HG03139 (cell line): ENCODE measurements around the gene KRTAP10-10.
"Not testable (repeated sequence)": the region's sequence is repeated elsewhere in the genome, so short reads cannot be mapped to it uniquely, and the experiment has no call there.

ENCODE experiments used
- ATAC-seq: cut with Tn5 transposase; IDR thresholded peaks from one replicate; pipeline ENCODE4 v1.9.1; 2021; ENCODE audit not compliant: unreplicated experiment

Gene KRTAP10-10

GRCh38 chr21:44602463-44602850 is 34.7 kb upstream of the KRTAP10-10 start:
- ATAC-seq, result no peak

GRCh38 chr21:44603109-44603875 is 33.9 kb upstream of the KRTAP10-10 start:
- no peak for ATAC-seq

DNA sequence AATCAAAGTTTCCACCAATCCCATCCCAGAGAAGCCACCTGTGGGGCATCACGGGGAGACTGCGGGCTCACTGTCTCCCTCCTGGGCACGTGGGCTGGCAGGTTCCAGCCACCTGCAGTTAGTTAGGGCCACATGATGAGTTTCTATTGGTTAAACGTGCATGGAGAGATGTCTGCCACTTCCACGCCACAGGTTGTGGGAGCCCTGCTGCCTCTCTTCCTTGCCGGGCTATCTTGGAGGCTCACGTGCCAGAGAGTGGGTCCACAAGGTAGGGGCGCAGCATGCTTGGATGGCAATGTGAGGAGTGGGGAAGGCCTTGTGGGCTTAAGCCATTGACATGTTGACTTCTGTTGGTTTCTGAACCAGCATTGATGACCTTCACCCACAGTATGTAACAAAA is 33.2 kb upstream of the KRTAP10-10 start:
- ATAC-seq, result no peak

- no peak for ATAC-seq
Observed at GRCh38 chr21:44606495-44606894, 30.7 kb upstream of the KRTAP10-10 start.

- ATAC-seq, result no peak
Observed at GRCh38 chr21:44609193-44609592, 28.0 kb upstream of the KRTAP10-10 start.

DNA sequence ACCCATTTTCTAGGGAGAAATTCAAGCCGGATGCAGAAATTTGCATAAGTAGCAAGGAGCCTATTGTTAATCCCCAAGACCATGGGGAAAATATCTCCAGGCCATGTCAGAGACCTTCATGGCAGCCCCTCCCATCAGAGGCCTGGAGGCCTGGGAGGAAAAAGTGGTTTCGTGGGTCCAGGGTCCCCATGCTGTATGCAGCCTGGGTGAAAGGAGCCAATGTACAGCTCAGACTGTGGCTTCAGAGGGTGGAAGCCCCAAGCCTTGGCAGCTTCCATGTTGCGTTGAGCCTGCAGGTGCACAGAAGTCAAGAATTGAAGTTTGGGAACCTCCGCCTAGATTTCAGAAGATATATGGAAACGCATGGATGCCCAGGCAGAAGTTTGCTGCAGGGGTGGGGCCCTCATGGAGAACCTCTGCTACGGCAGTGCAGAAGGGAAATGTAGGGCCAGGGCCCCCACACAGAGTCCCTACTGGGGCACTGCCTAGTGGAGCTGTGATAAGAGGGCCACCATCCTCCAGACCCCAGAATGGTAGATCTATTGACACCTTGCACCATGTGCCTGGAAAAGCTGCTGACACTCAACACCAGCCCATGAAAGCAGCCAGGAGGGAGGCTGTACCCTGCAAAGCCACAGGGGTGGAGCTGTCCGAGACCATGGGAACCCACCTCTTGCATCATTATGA is 26.9 kb upstream of the KRTAP10-10 start:
- not testable (repeated sequence) for ATAC-seq

DNA sequence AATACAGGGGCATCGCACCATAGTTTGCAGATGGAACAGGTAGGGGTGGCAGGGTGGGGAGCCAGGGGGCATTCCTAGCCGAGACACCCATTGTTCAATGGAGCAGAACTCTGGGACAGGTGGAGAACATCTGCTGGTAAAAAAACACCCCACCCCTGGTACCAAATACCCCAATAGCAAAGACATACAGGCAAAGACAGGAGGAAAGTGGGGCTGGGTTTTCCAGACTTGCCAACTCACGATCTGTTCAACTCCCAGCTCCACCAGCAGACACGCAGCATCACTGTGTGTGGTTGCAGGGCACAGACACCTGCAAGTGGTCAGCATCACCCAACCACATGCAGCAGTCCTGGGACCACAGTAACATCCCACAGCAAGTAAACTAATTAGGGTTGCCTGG is 25.6 kb upstream of the KRTAP10-10 start:
- ATAC-seq, result no peak

GRCh38 chr21:44612029-44612486 is 25.1 kb upstream of the KRTAP10-10 start, which contains the start of gene KRTAP10-8:
TSS of gene KRTAP10-8 (plus strand) at chr21:44612079. CDS start at chr21:44612101, 22 bp downstream.
- no peak for ATAC-seq

DNA sequence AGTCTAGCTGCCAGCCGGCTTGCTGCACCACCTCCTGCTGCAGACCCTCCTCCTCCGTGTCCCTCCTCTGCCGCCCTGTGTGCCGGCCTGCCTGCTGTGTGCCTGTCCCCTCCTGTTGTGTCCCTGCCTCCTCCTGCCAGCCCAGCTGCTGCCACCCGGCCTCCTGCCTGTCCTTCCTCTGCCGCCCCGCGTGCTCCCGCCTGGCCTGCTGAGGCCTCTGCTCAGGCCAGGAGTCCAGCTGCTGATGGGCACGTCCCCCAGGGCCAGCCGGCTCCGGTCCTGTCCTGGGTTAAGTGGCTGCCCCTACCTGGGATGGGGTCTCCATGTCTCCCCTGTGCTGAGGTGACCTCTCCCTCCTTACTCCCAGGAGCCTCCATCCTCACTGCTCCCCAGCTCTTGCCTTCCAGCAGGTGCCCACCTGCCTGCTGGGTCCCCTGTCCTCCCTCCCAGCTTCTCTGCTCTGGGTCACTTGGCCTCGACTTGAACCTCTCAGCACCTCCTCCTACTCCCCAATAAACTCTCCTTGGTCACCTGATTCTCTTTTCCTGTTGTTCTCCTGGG is 24.4 kb upstream of the KRTAP10-10 start:
- no peak for ATAC-seq

DNA sequence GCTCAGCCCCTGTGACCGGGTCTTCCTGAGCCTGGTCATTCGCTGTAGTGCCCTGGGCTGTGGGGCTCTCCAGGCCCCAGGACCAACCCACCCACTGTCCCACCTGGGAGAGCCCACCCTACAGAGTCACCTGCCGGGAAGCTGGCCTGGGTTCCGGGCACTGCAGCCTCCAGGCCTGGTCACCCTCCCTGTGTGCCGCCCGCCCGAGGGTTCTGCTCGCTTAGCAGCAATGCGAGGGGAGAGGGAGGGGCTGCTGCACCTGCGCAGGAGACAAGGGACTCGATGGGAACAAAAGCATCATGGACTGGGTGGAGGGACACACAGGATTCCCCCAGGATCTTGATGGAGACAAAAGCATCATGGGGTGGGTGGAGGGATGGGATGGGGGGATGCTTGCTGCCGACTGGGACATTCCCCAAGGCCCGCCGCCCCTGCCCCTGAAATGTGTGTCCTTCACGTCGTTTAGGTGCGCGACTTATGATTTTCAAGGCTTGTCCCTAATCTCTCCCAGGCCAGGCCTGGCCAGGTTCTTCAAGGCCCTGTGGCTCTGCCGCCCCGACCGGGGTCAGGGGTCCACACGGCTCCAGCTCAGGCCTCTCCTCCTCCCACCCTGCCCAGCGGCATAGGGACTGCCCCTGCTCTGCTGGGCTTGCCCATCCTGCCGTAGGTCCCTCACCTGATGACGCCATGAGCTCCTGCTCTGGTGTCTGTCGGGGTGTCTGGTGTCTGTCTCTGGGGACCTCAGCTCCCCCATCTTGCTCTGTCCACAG is 23.6 kb upstream of the KRTAP10-10 start:
- no peak for ATAC-seq

GRCh38 chr21:44614161-44614631 is 23.0 kb upstream of the KRTAP10-10 start:
- ATAC-seq, result no peak

- ATAC-seq, result no peak
Observed at GRCh38 chr21:44614961-44615391, 22.2 kb upstream of the KRTAP10-10 start.

- no peak for ATAC-seq
Observed at GRCh38 chr21:44615466-44615865, 21.7 kb upstream of the KRTAP10-10 start.

- no peak for ATAC-seq
Observed at GRCh38 chr21:44615911-44616590, 21.1 kb upstream of the KRTAP10-10 start.

DNA sequence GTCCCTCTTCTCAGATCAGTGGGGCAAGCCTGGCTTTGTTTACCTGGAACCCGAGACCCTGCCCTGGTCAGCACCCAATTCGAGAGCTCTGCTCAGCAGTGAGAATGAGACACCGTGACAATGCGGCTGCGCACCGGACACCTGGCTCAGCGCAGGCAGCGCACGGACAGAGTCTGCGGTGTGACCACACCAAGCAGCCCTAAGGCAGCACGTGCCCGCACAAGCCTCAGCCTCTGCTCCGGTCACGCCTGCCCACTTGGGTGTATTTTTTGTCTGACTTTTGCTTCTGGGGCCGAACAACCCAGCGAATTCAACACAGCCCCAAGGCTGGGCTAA is 20.6 kb upstream of the KRTAP10-10 start:
- ATAC-seq, result no peak

DNA sequence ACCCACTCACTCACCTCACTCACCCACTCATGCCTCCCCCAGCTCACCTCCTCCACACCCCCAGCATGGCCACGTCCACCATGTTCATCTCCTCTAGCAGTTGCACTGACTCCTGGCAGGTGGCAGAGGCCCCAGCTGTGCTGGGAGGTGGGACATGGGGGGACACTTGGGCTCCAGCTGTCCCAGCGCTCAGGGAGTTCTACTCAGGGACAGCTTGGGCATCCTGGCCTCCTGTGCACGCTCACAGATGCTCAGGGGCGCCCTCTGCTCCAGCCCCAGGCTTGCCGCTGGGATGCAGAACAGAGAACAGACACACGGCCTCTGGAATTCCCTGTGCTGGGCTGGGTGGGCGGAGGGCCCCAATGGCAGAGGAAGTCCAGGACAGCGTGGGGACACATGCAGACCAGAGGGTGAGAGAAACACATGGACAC is 20.1 kb upstream of the KRTAP10-10 start:
- ATAC-seq, result no peak

DNA sequence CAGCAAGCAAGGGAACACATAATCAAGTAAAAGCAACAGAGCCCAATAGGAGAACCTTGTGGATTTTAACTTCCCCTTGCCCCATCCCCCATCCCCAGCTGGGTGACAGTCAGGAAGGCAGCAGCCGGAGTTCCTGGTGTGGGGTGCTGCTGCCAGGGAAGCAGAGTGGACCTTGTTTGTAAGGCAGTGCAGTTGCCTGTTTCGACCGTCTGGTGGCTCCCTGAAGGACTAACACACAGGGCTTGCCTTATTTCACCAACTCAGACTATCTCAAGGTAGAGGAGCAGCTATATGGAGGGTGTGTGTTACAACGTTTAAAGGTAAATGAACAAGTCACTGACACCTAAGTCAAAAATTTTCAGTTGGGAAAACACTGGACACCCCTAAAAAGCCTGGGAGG is 18.7 kb upstream of the KRTAP10-10 start:
- no peak for ATAC-seq

DNA sequence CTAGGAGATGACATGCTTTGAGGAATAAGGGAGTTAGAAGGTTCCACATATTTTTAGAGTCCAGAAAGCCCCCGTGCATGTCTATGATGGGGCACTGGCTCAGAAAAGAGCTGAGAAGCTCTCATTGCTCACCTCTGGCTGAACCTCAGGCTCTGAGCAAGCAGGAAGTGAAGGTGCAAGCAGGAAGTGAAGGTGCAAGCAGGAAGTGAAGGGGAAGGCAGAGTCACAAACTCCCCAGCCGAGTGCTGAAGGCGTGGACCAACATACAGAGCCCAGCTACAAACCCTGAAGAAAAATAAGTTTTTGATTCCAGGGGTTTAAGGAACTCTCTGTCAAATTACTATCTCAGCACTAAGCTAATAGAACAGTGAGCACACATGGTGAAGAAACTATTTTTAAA is 18.2 kb upstream of the KRTAP10-10 start:
- no peak for ATAC-seq

DNA sequence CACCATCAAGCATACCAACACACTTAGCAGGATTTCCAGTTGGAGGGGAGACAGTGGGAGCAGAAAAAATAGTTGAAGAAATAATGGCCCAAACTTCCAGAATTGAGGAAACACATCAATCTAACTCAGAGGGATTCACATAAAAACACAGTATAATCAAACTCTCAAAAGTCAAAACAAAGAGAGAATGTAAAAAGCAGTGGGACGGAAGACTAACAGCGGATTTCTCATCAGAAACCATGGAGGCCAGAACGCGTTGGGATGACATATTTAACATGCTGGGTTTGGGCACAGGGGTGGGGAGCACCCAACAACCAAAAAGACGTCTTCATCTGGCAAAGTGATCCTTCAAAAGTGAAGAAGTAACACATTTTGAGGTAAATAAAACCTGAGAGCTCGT is 17.3 kb upstream of the KRTAP10-10 start:
- no peak for ATAC-seq

- no peak for ATAC-seq
Observed at GRCh38 chr21:44623575-44623974, 13.6 kb upstream of the KRTAP10-10 start.

DNA sequence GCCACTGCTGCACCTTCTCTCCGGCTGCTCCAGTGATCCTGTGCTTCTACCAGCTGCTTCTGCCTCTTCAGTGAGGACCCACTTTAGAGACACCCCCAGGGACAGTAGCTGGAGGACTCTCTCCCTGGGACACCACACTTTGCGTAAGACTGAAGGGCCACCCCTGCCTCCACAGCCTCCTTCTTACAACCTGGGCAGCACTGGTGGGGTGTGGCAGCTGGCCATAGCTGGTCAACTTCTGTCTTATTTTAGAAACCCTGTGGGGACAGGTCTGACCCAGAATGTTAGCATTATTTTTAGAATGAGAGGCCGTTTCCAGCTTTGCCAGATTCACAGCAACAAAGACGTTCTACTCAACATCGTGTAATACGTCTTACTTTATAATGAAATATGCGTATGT is 11.4 kb upstream of the KRTAP10-10 start:
- no peak for ATAC-seq
